Dendritic cell treated with granulocyte-macrophage colony-stimulating factor and Interleukin-4, amounts not matched to agents 40 ng/mL and 50 ng/mL, for 4 days (primary cell): Measurements from ENCODE around the gene RBM33.
A peak's percentile ranks its signal among the peaks of the same experiment; 100 is the strongest.
"Not testable (repeated sequence)": the region's sequence is repeated elsewhere in the genome, so short reads cannot be mapped to it uniquely, and the experiment has no call there.

ENCODE experiments used
- H3K27ac Mint-ChIP-seq: one replicate; pipeline ENCODE4 v1.8.0; 2022; ENCODE audit warnings: mild to moderate bottlenecking, mixed read lengths
- H3K27me3 Mint-ChIP-seq: one replicate; pipeline ENCODE4 v1.8.0; 2022; ENCODE audit warnings: mild to moderate bottlenecking, mixed read lengths
- H3K36me3 Mint-ChIP-seq: one replicate; pipeline ENCODE4 v1.8.0; 2022; ENCODE audit warnings: low read depth, mixed read lengths
- H3K4me1 Mint-ChIP-seq: one replicate; pipeline ENCODE4 v1.8.0; 2022; ENCODE audit warnings: low read depth, mixed read lengths
- H3K4me3 Mint-ChIP-seq: one replicate; pipeline ENCODE4 v1.8.0; 2022; ENCODE audit warnings: mild to moderate bottlenecking, moderate library complexity, mixed read lengths
- H3K9me3 Mint-ChIP-seq: one replicate; pipeline ENCODE4 v1.8.0; 2022; ENCODE audit warnings: mixed read lengths
- intact Hi-C: fragments of 100-400 bp; cut with micrococcal nuclease; formaldehyde crosslinking; loops from one replicate; pipeline ENCODE4 v1.15.0; 2022

Gene RBM33

DNA sequence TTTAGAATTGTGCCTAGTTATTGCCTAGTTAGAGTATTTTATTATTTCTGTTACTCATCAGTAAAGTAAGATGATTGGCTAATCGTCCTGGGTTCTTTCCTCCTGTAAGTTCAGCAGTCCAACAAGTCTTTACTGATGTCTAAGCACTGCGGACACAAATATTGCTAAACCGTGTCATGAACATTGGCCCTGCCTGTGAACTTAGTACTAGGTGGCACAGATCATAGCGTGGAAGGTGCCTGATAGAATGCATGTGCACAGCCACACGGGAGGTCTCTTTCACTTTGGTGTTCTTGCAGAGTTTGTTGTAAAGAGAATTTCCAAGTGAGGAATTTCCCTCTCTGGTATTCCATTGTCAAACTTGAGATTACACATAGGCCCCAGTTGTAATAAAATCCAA, 38.0 kb downstream of the RBM33 start:
- peaks cover 18% of the 10 kb centered on the region for H3K4me1 Mint-ChIP-seq
- H3K27me3 Mint-ChIP-seq, result no peaks in the 10 kb centered on the region
- H3K4me3 Mint-ChIP-seq, result no peak overlapping the region
- H3K9me3 Mint-ChIP-seq, result peaks cover 9% of the 10 kb centered on the region
- no peak overlapping the region for H3K27ac Mint-ChIP-seq
- intact Hi-C loops, result no loop called here
- peaks cover 82% of the 10 kb centered on the region for H3K36me3 Mint-ChIP-seq

DNA sequence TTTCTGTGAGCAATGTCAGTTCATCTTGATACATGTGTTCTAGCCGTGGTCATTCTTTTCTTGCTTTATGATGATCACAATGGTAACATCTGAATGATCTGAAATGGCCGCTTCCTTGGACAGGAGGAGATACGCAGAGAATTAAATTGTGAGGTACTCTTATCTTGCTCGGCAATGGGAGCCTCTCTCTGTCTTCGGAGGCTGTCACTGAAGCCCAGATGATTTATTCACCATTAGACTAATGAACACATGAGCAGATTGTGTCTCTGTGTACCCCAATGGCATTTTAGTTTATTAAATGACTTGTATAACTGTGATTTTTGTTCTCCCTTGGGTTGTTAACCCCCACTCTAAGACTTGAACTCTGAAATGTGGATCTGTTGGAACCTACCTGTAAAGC, 38.6 kb downstream of the RBM33 start:
- intact Hi-C loops, result no loop called here
- peaks cover 18% of the 10 kb centered on the region for H3K4me1 Mint-ChIP-seq
- H3K9me3 Mint-ChIP-seq, result peaks cover 9% of the 10 kb centered on the region
- H3K27me3 Mint-ChIP-seq, result no peaks in the 10 kb centered on the region
- peaks cover 85% of the 10 kb centered on the region for H3K36me3 Mint-ChIP-seq
- no peak overlapping the region for H3K27ac Mint-ChIP-seq
- H3K4me3 Mint-ChIP-seq, result no peak overlapping the region

DNA sequence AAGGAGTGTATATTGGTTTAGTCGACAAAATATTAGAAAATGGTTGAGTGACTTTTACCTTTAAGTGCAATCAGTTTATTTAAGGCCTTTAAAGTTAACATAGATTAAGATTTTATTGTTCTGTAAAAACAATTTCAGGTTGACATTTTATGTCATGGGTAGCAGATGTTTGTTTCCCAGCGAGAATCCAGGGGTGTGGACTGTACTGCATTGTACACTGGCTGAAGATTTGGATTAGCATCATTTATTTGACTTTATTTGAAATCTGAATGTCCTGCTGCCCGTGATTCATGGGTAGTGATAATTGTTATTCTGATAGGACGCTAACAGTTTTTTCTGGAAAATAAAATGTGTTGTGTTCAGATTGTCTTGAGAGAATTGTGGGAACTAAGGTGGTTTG, 39.3 kb downstream of the RBM33 start:
- Mint-ChIP-seq H3K4me3 (no peak overlapping the region), H3K27me3 (no peaks in the 10 kb centered on the region), H3K27ac (no peak overlapping the region), H3K4me1 (peaks cover 18% of the 10 kb centered on the region), H3K9me3 (peaks cover 9% of the 10 kb centered on the region), H3K36me3 (peaks cover 85% of the 10 kb centered on the region)
- intact Hi-C loops, result no loop called here

DNA sequence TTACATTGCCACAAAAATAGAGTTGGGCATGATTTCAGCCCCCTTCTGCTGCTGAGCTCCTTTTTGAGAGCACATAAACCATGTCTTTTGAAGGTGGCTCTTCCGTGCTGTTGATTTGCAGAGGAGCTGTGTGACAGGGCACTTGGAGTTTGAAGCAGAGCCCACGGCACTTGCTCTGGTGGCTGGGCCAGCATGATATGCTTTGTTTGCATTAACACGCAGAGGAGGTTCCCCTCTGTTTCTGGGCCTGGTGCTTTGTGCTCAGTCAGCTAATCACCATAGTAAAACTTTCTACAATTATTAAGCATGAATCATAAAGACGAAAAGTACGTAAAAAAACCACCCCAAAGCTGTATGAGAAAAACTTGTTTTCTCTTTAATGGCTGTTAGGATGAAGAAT, 40.1 kb downstream of the RBM33 start:
- Mint-ChIP-seq H3K27ac (no peak overlapping the region), H3K4me3 (no peak overlapping the region), H3K9me3 (peaks cover 9% of the 10 kb centered on the region), H3K27me3 (no peaks in the 10 kb centered on the region), H3K36me3 (peaks cover 82% of the 10 kb centered on the region), H3K4me1 (peaks cover 22% of the 10 kb centered on the region)
- intact Hi-C loops, result no loop called here

DNA sequence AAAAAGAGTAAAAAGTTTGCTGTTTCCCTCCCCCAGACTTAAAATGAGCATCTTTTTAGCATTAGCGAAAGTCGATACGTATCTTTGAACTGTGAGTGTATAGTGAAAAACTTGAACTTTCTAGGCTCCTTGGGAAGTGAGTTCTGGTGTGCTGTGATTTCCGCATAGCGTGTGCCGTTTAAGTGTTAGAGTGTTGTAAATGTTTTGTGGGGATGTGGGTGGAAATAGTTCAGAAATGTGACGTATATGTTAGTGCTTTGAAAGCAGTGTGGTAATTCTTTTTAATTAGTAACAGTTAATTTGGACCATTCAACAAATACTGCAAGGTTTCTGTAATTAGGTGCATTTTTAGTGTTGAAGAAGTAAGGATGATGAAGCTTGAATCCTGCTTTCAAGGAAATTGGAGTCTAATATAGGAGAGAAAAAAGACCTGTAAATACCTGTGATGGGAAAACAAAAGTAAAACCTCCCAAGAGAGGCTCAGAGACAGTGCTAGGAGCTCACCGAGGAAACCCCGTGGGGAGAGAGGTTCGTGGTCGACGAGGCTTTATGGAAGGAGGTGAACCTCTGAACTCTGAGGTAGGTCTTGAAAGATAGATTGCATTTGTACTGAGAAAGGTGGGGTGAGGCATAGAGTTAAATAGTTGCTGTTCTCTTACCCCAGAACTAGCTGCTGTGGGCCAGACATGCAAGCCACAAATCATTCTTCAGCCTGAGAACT, 40.8 kb downstream of the RBM33 start:
- H3K4me3 Mint-ChIP-seq, result no peak overlapping the region
- H3K27ac Mint-ChIP-seq, result no peak overlapping the region
- H3K4me1 Mint-ChIP-seq, result peaks cover 29% of the 10 kb centered on the region
- peaks cover 87% of the 10 kb centered on the region for H3K36me3 Mint-ChIP-seq
- intact Hi-C loops, result no loop called here
- peaks cover 14% of the 10 kb centered on the region for H3K9me3 Mint-ChIP-seq
- no peaks in the 10 kb centered on the region for H3K27me3 Mint-ChIP-seq

DNA sequence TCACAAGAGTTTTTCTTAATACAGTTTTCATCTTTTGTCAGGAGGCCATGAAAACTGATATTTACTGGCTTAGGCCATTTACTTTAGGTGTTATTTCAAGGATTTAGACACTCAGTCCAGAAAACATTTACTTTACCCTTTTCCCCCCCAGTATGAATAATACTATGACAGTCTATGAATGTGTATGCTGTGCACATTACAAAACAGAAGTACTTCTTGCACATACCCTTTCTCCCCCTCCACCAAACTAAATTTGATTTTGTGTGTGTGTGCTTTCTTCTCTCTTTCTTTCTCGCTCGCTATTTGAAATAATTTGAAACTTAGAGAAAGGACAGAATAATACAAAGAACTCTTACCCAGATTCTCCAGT, 41.3 kb downstream of the RBM33 start:
- Mint-ChIP-seq H3K27me3 (no peaks in the 10 kb centered on the region), H3K4me3 (no peak overlapping the region), H3K27ac (no peak overlapping the region), H3K4me1 (peaks cover 35% of the 10 kb centered on the region), H3K36me3 (peaks cover 87% of the 10 kb centered on the region), H3K9me3 (peaks cover 19% of the 10 kb centered on the region)
- intact Hi-C loops, result no loop called here

DNA sequence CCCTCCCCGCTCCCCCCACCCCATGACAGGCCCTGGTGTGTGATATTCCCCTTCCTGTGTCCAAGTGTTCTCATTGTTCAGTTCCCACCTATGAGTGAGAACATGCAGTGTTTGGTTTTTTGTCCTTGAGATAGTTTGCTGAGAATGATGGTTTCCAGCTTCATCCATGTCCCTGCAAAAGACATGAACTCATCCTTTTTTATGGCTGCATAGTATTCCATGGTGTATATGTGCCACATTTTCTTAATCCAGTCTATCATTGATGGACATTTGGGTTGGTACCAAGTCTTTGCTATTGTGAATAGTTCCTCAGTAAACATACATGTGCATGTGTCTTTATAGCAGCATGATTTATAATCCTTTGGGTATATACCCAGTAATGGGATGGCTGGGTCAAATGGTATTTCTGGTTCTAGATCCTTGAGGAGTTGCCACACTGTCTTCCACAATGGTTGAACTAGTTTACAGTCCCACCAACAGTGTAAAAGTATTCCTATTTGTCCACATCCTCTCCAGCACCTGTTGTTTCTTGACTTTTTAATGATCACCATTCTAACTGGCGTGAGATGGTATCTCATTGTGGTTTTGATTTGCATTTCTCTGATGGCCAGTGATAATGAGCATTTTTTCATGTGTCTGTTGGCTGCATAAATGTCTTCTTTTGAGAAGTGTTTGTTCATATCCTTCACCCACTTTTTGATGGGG, 42.3 kb downstream of the RBM33 start:
- Mint-ChIP-seq H3K9me3 (peaks cover 20% of the 10 kb centered on the region), H3K4me1 (peaks cover 31% of the 10 kb centered on the region), H3K36me3 (peaks cover 83% of the 10 kb centered on the region)
- H3K4me3 Mint-ChIP-seq, intact Hi-C loops, H3K27me3 Mint-ChIP-seq, H3K27ac Mint-ChIP-seq: not testable (repeated sequence)

DNA sequence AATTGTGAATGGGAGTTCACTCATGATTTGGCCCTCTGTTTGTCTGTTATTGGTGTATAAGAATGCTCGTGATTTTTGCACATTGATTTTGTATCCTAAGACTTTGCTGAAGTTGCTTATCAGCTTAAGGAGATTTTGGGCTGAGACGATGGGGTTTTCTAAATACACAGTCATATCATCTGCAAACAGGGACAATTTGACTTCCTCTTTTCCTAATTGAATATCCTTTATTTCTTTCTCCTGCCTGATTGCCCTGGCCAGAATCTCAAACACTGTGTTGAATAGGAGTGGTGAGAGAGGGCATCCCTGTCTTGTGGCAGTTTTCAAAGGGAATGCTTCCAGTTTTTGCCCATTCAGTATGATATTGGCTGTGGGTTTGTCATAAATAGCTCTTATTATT, 43.8 kb downstream of the RBM33 start:
- H3K27ac Mint-ChIP-seq, H3K27me3 Mint-ChIP-seq, intact Hi-C loops, H3K4me3 Mint-ChIP-seq: not testable (repeated sequence)
- Mint-ChIP-seq H3K36me3 (peaks cover 69% of the 10 kb centered on the region), H3K9me3 (peaks cover 20% of the 10 kb centered on the region), H3K4me1 (peaks cover 32% of the 10 kb centered on the region)

DNA sequence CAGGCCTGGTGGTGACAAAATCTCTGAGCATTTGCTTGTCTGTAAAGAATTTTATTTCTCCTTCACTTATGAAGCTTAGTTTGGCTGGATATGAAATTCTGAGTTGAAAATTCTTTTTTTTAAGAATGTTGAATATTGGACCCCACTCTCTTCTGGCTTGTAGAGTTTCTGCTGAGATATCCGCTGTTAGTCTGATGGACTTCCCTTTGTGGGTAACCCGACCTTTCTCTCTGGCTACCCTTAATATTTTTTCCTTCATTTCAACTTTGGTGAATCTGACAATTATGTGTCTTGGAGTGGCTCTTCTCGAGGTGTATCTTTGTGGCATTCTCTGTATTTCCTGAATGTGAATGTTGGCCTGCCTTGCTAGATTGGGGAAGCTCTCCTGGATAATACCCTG, 46.2 kb downstream of the RBM33 start:
- Mint-ChIP-seq H3K4me1 (peaks cover 28% of the 10 kb centered on the region), H3K9me3 (peaks cover 20% of the 10 kb centered on the region), H3K36me3 (peaks cover 54% of the 10 kb centered on the region)
- H3K27me3 Mint-ChIP-seq, H3K27ac Mint-ChIP-seq, H3K4me3 Mint-ChIP-seq, intact Hi-C loops: not testable (repeated sequence)

DNA sequence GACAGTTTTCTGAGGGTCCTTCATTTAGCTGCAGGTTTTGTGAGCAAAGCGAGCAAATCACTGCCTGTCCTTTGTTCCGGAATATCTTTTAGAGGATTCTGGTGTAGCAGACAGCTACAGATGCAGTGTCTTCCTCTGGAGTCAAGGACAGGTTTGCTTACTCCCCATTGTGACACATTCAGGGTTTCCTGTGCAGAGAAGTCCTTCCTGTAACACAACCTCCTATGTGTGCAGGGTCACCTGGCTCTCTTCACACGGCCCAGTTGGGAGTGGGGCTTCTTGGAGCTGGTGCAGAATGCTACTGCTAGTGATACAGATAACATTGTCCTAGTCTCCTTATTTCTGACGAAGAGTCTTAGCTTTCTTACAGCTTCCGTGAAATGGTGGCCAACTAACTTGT, 47.9 kb downstream of the RBM33 start:
- peaks cover 12% of the 10 kb centered on the region for H3K9me3 Mint-ChIP-seq
- H3K36me3 Mint-ChIP-seq, result peaks cover 50% of the 10 kb centered on the region
- H3K4me1 Mint-ChIP-seq, result peaks cover 43% of the 10 kb centered on the region
- no peak overlapping the region for H3K27ac Mint-ChIP-seq
- intact Hi-C loops, result no loop called here
- no peak overlapping the region for H3K4me3 Mint-ChIP-seq
- H3K27me3 Mint-ChIP-seq, result no peaks in the 10 kb centered on the region

DNA sequence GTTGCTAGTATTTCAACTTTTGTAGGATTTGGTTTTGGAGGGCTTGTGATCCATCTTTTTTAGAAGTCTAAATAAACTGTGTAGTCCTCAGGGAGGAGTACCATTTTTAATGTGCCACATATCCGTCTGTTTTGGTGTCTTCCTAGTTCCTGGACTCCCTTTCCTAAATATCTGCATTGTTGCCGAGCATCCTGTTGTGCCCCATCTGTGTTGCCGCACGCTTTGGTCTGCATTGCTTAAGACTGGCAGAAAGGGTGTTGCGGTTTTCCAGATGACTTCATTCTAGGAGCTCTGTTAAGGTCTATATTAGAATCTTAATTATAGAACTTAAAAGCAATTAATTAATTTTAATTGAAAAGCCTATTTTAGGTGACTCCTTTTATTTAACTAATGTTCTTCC, 49.4 kb downstream of the RBM33 start:
- Mint-ChIP-seq H3K36me3 (peaks cover 44% of the 10 kb centered on the region), H3K4me1 (peaks cover 43% of the 10 kb centered on the region), H3K4me3 (no peak overlapping the region), H3K27ac (no peak overlapping the region), H3K9me3 (peaks cover 12% of the 10 kb centered on the region), H3K27me3 (no peaks in the 10 kb centered on the region)
- intact Hi-C loops, result no loop called here

DNA sequence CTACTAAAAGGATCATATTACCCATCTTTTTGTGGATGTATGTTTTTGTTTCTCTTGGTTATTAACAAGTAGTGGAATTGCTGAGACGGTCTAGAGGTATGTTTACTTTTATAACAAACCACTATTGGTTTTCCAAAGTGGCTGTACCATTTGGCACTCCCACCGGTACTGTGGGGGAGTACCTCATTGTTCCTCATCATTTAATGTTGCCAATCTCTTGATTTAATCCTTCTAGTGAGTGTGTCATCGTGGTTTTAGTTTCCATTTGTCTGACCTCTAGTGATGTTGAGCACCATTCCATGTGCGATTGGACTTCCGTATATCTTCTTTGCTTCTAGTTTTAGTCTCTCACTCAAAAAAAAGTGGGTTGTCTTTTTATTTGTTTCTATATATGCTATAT, 50.4 kb downstream of the RBM33 start:
- Mint-ChIP-seq H3K36me3 (peaks cover 47% of the 10 kb centered on the region), H3K4me3 (no peak overlapping the region), H3K9me3 (peaks cover 10% of the 10 kb centered on the region), H3K4me1 (peaks cover 44% of the 10 kb centered on the region), H3K27ac (no peak overlapping the region), H3K27me3 (no peaks in the 10 kb centered on the region)
- intact Hi-C loops, result no loop called here

DNA sequence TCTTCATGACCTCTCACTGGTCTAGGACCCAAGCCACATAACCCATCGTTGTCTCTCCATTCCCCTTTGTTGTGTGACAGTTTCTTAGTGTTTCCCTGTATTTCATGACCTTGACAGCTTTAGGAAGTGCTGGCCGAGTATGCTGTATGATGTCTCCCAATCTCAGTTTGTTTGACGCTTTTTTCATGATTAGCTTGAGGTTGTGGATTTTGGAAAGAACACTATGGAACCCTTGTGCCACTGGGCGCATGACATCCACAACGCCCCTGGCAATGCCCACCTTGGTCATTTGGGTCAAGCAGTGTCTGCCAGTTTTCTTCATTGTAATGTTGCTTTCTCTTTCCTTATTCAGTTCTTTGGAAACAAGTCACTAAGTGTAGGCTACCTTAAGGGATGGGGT, 52.3 kb downstream of the RBM33 start:
- Mint-ChIP-seq H3K4me1 (peaks cover 29% of the 10 kb centered on the region), H3K27ac (peak overlapping the region; percentile 58), H3K27me3 (no peaks in the 10 kb centered on the region), H3K36me3 (peaks cover 50% of the 10 kb centered on the region), H3K4me3 (no peak overlapping the region), H3K9me3 (no peaks in the 10 kb centered on the region)
- intact Hi-C loops, result no loop called here

DNA sequence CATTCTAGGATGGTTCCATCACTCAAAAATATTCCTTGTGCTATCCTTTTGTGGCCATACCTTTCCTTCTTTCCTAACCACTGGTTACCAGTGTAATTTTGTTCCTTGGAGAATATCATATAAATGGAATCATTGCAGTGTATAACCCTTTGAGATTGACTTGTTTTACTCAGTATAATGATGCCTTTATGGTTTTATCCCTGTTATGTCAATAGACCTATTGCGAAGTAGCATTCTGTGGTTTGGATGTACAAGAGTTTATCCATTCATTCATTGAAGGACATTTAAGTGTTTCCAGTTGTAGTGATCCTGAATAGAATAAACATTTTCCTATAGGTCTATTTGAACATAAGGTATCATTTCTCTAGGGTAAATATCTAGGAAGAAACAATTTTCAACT, 54.2 kb downstream of the RBM33 start:
- H3K27ac Mint-ChIP-seq, result no peak overlapping the region
- H3K4me3 Mint-ChIP-seq, result no peak overlapping the region
- H3K36me3 Mint-ChIP-seq, result peaks cover 64% of the 10 kb centered on the region
- H3K4me1 Mint-ChIP-seq, result peaks cover 25% of the 10 kb centered on the region
- H3K9me3 Mint-ChIP-seq, result no peaks in the 10 kb centered on the region
- no peaks in the 10 kb centered on the region for H3K27me3 Mint-ChIP-seq
- intact Hi-C loops, result no loop called here

DNA sequence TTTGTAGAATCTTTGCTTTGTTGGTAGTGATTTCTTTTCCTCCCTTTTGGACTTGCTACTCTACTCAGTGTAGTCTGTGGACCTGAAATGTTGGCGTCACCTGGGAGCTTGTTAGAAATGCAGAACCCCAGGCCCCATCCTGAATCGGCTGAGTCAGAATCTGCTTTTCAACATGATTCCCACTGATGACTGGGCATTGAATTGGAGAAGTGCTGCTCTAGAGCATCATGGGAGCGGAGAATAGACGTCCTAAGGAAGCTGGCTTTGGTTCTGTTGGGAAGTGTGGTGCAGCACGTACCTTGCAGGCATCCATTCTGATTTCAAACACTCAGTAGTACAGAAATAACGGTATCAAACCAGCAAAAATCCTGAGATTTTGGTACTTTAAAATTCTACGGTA, 54.7 kb downstream of the RBM33 start:
- H3K27ac Mint-ChIP-seq, result no peak overlapping the region
- H3K27me3 Mint-ChIP-seq, result no peaks in the 10 kb centered on the region
- H3K36me3 Mint-ChIP-seq, result peaks cover 68% of the 10 kb centered on the region
- H3K9me3 Mint-ChIP-seq, result no peaks in the 10 kb centered on the region
- peaks cover 24% of the 10 kb centered on the region for H3K4me1 Mint-ChIP-seq
- intact Hi-C loops, result no loop called here
- H3K4me3 Mint-ChIP-seq, result no peak overlapping the region
